Neuronal stem cell (in vitro differentiated cells): ENCODE measurements around the gene KIF24.

Experiments used
- DNase-seq: peaks from one replicate; pipeline ENCODE4 v3.0.0-alpha.2; 2013; ENCODE audit warnings: low spot score
- H2AFZ ChIP-seq: one replicate; pipeline ENCODE4 v1.6.1; 2013; ENCODE audit warnings: mild to moderate bottlenecking, low read length, inconsistent platforms
- H2AK5ac ChIP-seq: 2 replicates; pipeline ENCODE4 v1.6.1; 2013; ENCODE audit warnings: low read depth, mild to moderate bottlenecking, inconsistent platforms, low read length, moderate library complexity, mixed read lengths
- H2BK120ac ChIP-seq: 2 replicates; pipeline ENCODE4 v1.6.1; 2013; ENCODE audit warnings: low read depth, mild to moderate bottlenecking, inconsistent platforms, low read length, moderate library complexity, mixed read lengths
- H2BK12ac ChIP-seq: one replicate; pipeline ENCODE4 v1.6.1; 2013; ENCODE audit warnings: low read length, inconsistent platforms
- H2BK15ac ChIP-seq: 2 replicates; pipeline ENCODE4 v1.6.1; 2013; ENCODE audit warnings: mild to moderate bottlenecking, low read length, inconsistent platforms, mixed read lengths
- H2BK5ac ChIP-seq: one replicate; pipeline ENCODE4 v1.6.1; 2013; ENCODE audit warnings: inconsistent platforms, mild to moderate bottlenecking, low read length, moderate library complexity
- H3K14ac ChIP-seq: one replicate; pipeline ENCODE4 v1.6.1; 2013; ENCODE audit warnings: low read length, inconsistent platforms
- H3K18ac ChIP-seq: 2 replicates; pipeline ENCODE4 v1.6.1; 2013; ENCODE audit warnings: low read length, inconsistent platforms
- H3K23ac ChIP-seq: 2 replicates; pipeline ENCODE4 v1.6.1; 2013; ENCODE audit warnings: low read depth, mild to moderate bottlenecking, mixed read lengths, low read length, inconsistent platforms; ENCODE audit not compliant: poor library complexity
- H3K27ac ChIP-seq: replicated peaks from 3 replicates; pipeline ENCODE4 v1.5.1; 2013; ENCODE audit warnings: low read length, inconsistent platforms
- H3K27me3 ChIP-seq, 3 experiments: 2 replicates each; pipeline ENCODE4 v1.6.1; 2013; ENCODE audit warnings: low read length in 3 of 3, mild to moderate bottlenecking in 2 of 3, inconsistent platforms in 1 of 3, low read depth in 1 of 3, mixed read lengths in 1 of 3, moderate library complexity in 1 of 3; ENCODE audit not compliant: control insufficient read depth in 3 of 3, insufficient read depth in 3 of 3
- H3K36me3 ChIP-seq, 2 donors: replicated peaks in 1 of 2; 2 replicates each; pipeline ENCODE4 v1.6.1; 2013; ENCODE audit warnings: low read length in 2 of 2; ENCODE audit not compliant: control insufficient read depth in 2 of 2, insufficient read depth in 2 of 2
- H3K4ac ChIP-seq: 2 replicates; pipeline ENCODE4 v1.6.1; 2013; ENCODE audit warnings: inconsistent platforms, mild to moderate bottlenecking, low read length, moderate library complexity
- H3K4me1 ChIP-seq, 2 donors: 1 replicate in 1 of 2; 2 replicates in 1 of 2; pipeline ENCODE4 v1.6.1; 2013; ENCODE audit warnings: low read length in 2 of 2, low read depth in 1 of 2; ENCODE audit not compliant: control insufficient read depth in 2 of 2, insufficient read depth in 1 of 2
- H3K4me2 ChIP-seq: one replicate; pipeline ENCODE4 v1.6.1; 2013; ENCODE audit warnings: mild to moderate bottlenecking, low read length, inconsistent platforms; ENCODE audit not compliant: insufficient read depth, poor library complexity, severe bottlenecking
- H3K4me3 ChIP-seq, 2 donors: 2 replicates each; pipeline ENCODE4 v1.5.1; 2013; ENCODE audit warnings: low read length in 2 of 2, mild to moderate bottlenecking in 2 of 2, inconsistent platforms in 1 of 2, moderate library complexity in 1 of 2
- H3K79me1 ChIP-seq: one replicate; pipeline ENCODE4 v1.6.1; 2013; ENCODE audit warnings: low read depth, mild to moderate bottlenecking, inconsistent platforms, low read length, moderate library complexity
- H3K9ac ChIP-seq: one replicate; pipeline ENCODE4 v1.6.1; 2013; ENCODE audit warnings: mild to moderate bottlenecking, low read depth, low read length, inconsistent platforms; ENCODE audit not compliant: poor library complexity
- H3K9me3 ChIP-seq, 2 donors: replicated peaks in 1 of 2; 2 replicates each; pipeline versions ENCODE3 to v1.6.1; 2013; ENCODE audit warnings: low read length in 2 of 2, mild to moderate bottlenecking in 2 of 2, inconsistent platforms in 1 of 2, low read depth in 1 of 2, mixed read lengths in 1 of 2, moderate library complexity in 1 of 2; ENCODE audit not compliant: control insufficient read depth in 2 of 2, insufficient read depth in 1 of 2
- H4K8ac ChIP-seq: one replicate; pipeline ENCODE4 v1.6.1; 2013; ENCODE audit warnings: low read depth, mild to moderate bottlenecking, inconsistent platforms, low read length, moderate library complexity
- H4K91ac ChIP-seq: one replicate; pipeline ENCODE4 v1.6.1; 2013; ENCODE audit warnings: low read length, low read depth, mild to moderate bottlenecking, inconsistent platforms; ENCODE audit not compliant: poor library complexity
- WGBS, 2 donors: extraction: QIAGEN DNeasy Blood & Tissue Kit; methylation state at CpG; one replicate each; pipeline ENCODE4 v1.1.7; 2013; ENCODE audit warnings: missing lambda C conversion rate in 2 of 2, mixed read lengths in 1 of 2; ENCODE audit not compliant: insufficient read length in 2 of 2, insufficient replicate concordance in 1 of 2; ENCODE audit errors: extremely low coverage in 2 of 2; 5-methylcytosine and 5-hydroxymethylcytosine counted together

KIF24 gene

GRCh38 chr9:34292552-34292951 lies 36.5 kb downstream of the KIF24 start:
- H3K79me1 ChIP-seq: no peaks in the 10 kb centered on the region
- H3K4me2 ChIP-seq: no peak overlapping the region
- WGBS, 2 donors: no CpG with 5 or more reads among the region's 2 CpGs
- no peak overlapping the region for H2AK5ac ChIP-seq
- H2BK15ac ChIP-seq: no peak overlapping the region
- H3K9me3 ChIP-seq: no peaks in the 10 kb centered on the region
- no peak overlapping the region for H3K27ac ChIP-seq
- H3K36me3 ChIP-seq: peaks cover 2 to 25% of the 10 kb centered on the region in 2 donors
- no peak for DNase-seq
- H3K14ac ChIP-seq: no peak overlapping the region
- H2BK12ac ChIP-seq: no peak overlapping the region
- H3K4ac ChIP-seq: no peak overlapping the region
- no peak overlapping the region for H3K23ac ChIP-seq
- H3K27me3 ChIP-seq: no peaks in the 10 kb centered on the region
- H2BK120ac ChIP-seq: no peak overlapping the region
- H2BK5ac ChIP-seq: no peak overlapping the region
- no peak overlapping the region for H4K8ac ChIP-seq
- H3K4me1 ChIP-seq: peaks cover 0 to 5% of the 10 kb centered on the region in 2 donors
- H4K91ac ChIP-seq: no peak overlapping the region
- no peak overlapping the region for H3K9ac ChIP-seq
- H3K18ac ChIP-seq: no peak overlapping the region
- H3K4me3 ChIP-seq: no peak overlapping the region
- no peak overlapping the region for H2AFZ ChIP-seq

GRCh38 chr9:34291423-34291822 lies 37.6 kb downstream of the KIF24 start:
- H3K27me3 ChIP-seq: no peaks in the 10 kb centered on the region
- no peak overlapping the region for H3K14ac ChIP-seq
- no peak overlapping the region for H3K4ac ChIP-seq
- H3K9ac ChIP-seq: no peak overlapping the region
- no CpG with 5 or more reads among the region's 2 CpGs for WGBS, 2 donors
- H3K4me1 ChIP-seq: peaks cover 0 to 5% of the 10 kb centered on the region in 2 donors
- no peak overlapping the region for H3K27ac ChIP-seq
- H3K23ac ChIP-seq: no peak overlapping the region
- no peak overlapping the region for H2BK15ac ChIP-seq
- no peak overlapping the region for H4K8ac ChIP-seq
- peaks cover 4 to 34% of the 10 kb centered on the region in 2 donors for H3K36me3 ChIP-seq
- H2AFZ ChIP-seq: no peak overlapping the region
- no peaks in the 10 kb centered on the region for H3K79me1 ChIP-seq
- no peak overlapping the region for H3K18ac ChIP-seq
- no peak overlapping the region for H3K4me3 ChIP-seq
- H2BK120ac ChIP-seq: no peak overlapping the region
- H2AK5ac ChIP-seq: no peak overlapping the region
- no peak for DNase-seq
- H3K9me3 ChIP-seq: no peaks in the 10 kb centered on the region
- H2BK12ac ChIP-seq: no peak overlapping the region
- H3K4me2 ChIP-seq: no peak overlapping the region
- no peak overlapping the region for H2BK5ac ChIP-seq
- H4K91ac ChIP-seq: no peak overlapping the region

GRCh38 chr9:34291023-34291422 lies 38.0 kb downstream of the KIF24 start:
- no peak overlapping the region for H4K8ac ChIP-seq
- H3K27me3 ChIP-seq: no peaks in the 10 kb centered on the region
- no peak overlapping the region for H3K9ac ChIP-seq
- H2BK120ac ChIP-seq: no peak overlapping the region
- DNase-seq: no peak
- no peak overlapping the region for H3K23ac ChIP-seq
- H3K27ac ChIP-seq: no peak overlapping the region
- H3K18ac ChIP-seq: no peak overlapping the region
- no peak overlapping the region for H2AK5ac ChIP-seq
- peaks cover 0 to 5% of the 10 kb centered on the region in 2 donors for H3K4me1 ChIP-seq
- H3K79me1 ChIP-seq: no peaks in the 10 kb centered on the region
- no peak overlapping the region for H3K4me3 ChIP-seq
- no peaks in the 10 kb centered on the region for H3K9me3 ChIP-seq
- no peak overlapping the region for H3K14ac ChIP-seq
- H2AFZ ChIP-seq: no peak overlapping the region
- H2BK5ac ChIP-seq: no peak overlapping the region
- peaks cover 4 to 38% of the 10 kb centered on the region in 2 donors for H3K36me3 ChIP-seq
- no peak overlapping the region for H3K4ac ChIP-seq
- WGBS, 2 donors: 100% methylated on average over 1 of the region's 2 CpGs; no CpG with 5 or more reads in 1 of the 2 donors
- no peak overlapping the region for H2BK15ac ChIP-seq
- H3K4me2 ChIP-seq: no peak overlapping the region
- H2BK12ac ChIP-seq: no peak overlapping the region
- no peak overlapping the region for H4K91ac ChIP-seq

GRCh38 chr9:34289159-34289558 lies 39.9 kb downstream of the KIF24 start:
- peaks cover 4 to 46% of the 10 kb centered on the region in 2 donors for H3K36me3 ChIP-seq
- no peaks in the 10 kb centered on the region for H3K79me1 ChIP-seq
- H2BK120ac ChIP-seq: no peak overlapping the region
- no peak overlapping the region for H2BK12ac ChIP-seq
- no peak overlapping the region for H3K9ac ChIP-seq
- no peak overlapping the region for H3K4ac ChIP-seq
- H2BK5ac ChIP-seq: no peak overlapping the region
- H3K4me2 ChIP-seq: no peak overlapping the region
- no peak overlapping the region for H3K4me3 ChIP-seq
- no peak overlapping the region for H2BK15ac ChIP-seq
- no peak overlapping the region for H2AK5ac ChIP-seq
- no peaks in the 10 kb centered on the region for H3K27me3 ChIP-seq
- H3K27ac ChIP-seq: no peak overlapping the region
- H3K4me1 ChIP-seq: peaks cover 0 to 5% of the 10 kb centered on the region in 2 donors
- H3K23ac ChIP-seq: no peak overlapping the region
- H4K8ac ChIP-seq: no peak overlapping the region
- DNase-seq: no peak
- H3K14ac ChIP-seq: no peak overlapping the region
- H3K9me3 ChIP-seq: no peaks in the 10 kb centered on the region
- H4K91ac ChIP-seq: no peak overlapping the region
- WGBS, 2 donors: no CpG with 5 or more reads among the region's 2 CpGs
- no peak overlapping the region for H3K18ac ChIP-seq
- H2AFZ ChIP-seq: no peak overlapping the region
